ENCODE results near the gene GPRASP2.

DNA sequence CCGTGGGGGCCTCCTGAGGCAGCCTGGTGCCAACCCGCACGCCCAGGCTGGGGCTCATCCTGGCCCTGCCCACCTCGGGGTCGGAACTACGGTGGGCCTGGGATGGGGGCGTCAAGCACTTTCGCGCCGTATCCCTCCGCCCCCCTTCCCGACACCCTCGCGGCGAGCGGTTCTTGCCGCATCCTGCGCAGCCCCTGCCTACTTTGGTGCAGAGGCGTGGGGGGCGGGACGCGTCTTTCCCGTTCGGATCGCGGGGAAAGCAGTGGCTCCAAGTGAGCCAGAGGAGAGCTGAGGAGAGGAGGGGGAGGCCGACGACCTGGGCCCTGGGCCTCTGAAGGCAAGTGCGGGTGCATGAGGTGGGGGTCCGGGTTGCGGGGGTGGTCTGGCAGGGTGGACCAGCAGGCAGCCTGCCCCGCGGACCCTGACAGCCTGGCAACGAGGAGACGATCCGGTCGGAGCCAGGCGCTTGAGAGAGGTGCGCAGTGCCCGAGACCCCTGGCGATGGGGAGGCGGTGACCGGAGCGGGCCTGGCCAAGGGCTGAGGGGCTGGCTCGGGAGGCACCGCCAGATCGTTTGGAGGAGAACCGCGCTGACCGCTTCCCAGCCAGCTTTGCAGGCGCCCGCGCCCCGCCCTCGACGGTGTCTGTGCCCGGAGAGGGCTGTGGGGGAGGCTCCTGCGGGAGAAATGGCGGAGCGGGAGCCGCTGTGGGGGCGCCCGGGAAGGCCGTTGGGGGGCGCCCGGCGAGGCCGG is at the start of gene GPRASP2:
- TF ChIP-seq CTCF (IDR thresholded peaks at IDR 0.05 in 4 of 5, conservative IDR thresholded peaks at IDR 0.05 in 1 of 5), result no peak
- TF ChIP-seq POLR2A (IDR thresholded peaks at IDR 0.05), result no peak

Measured in gastrocnemius medialis (tissue), 4 donors.